Measurements from ENCODE around the gene CNTNAP2.

Gene CNTNAP2

DNA sequence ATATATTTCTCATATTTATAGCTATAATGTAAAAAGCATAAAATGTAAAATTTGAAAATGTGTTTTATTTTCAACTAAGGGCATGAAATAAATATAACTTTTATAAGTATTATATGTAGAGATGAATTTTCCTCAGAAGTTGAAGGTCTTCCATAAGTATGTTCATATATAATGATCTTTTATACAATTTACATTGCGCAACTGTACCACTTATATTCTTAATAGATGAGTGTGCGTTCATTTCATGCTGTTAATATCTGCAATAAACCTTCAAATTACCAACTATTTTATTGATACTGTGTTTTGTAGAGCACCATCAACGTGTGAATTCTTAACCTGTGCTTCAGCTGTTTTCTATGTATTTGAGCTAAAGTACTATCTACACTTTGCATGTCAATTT, 285.3 kb downstream of the CNTNAP2 start:
- H3K27ac ChIP-seq (ENCODE audit: extremely low read depth, low read depth, low read length), result no peak overlapping the region
- POLR2A ChIA-PET, result no interaction called here
- no peak for TF ChIP-seq ZEB2 (tag by site-specific recombination; IDR thresholded peaks at IDR 0.05)
- TF ChIP-seq ZNF121 (tag by site-specific recombination; IDR thresholded peaks at IDR 0.05), result no peak
- TF ChIP-seq OSR2 (tag by site-specific recombination; IDR thresholded peaks at IDR 0.05), result no peak
- TF ChIP-seq, protein P1, sequence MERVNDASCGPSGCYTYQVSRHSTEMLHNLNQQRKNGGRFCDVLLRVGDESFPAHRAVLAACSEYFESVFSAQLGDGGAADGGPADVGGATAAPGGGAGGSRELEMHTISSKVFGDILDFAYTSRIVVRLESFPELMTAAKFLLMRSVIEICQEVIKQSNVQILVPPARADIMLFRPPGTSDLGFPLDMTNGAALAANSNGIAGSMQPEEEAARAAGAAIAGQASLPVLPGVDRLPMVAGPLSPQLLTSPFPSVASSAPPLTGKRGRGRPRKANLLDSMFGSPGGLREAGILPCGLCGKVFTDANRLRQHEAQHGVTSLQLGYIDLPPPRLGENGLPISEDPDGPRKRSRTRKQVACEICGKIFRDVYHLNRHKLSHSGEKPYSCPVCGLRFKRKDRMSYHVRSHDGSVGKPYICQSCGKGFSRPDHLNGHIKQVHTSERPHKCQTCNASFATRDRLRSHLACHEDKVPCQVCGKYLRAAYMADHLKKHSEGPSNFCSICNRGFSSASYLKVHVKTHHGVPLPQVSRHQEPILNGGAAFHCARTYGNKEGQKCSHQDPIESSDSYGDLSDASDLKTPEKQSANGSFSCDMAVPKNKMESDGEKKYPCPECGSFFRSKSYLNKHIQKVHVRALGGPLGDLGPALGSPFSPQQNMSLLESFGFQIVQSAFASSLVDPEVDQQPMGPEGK (tag by site-specific recombination; IDR thresholded peaks at IDR 0.05), result no peak
- no peak for TF ChIP-seq KLF1 (tag by site-specific recombination; IDR thresholded peaks at IDR 0.05)
- TF ChIP-seq ZNF350 (tag by site-specific recombination; IDR thresholded peaks at IDR 0.05), result no peak
- TF ChIP-seq ZSCAN16 (tag by site-specific recombination; IDR thresholded peaks at IDR 0.05), result no peak
- TF ChIP-seq, protein P2, sequence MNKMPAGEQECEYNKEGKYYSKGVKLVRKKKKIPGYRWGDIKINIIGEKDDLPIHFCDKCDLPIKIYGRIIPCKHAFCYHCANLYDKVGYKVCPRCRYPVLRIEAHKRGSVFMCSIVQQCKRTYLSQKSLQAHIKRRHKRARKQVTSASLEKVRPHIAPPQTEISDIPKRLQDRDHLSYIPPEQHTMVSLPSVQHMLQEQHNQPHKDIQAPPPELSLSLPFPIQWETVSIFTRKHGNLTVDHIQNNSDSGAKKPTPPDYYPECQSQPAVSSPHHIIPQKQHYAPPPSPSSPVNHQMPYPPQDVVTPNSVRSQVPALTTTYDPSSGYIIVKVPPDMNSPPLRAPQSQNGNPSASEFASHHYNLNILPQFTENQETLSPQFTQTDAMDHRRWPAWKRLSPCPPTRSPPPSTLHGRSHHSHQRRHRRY (tag by site-specific recombination; IDR thresholded peaks at IDR 0.05), result no peak
- TF ChIP-seq ZNF184 (tag by site-specific recombination; IDR thresholded peaks at IDR 0.05), result no peak
- TF ChIP-seq ZNF658 (tag by site-specific recombination; IDR thresholded peaks at IDR 0.05), result no peak
- TF ChIP-seq, protein P3, sequence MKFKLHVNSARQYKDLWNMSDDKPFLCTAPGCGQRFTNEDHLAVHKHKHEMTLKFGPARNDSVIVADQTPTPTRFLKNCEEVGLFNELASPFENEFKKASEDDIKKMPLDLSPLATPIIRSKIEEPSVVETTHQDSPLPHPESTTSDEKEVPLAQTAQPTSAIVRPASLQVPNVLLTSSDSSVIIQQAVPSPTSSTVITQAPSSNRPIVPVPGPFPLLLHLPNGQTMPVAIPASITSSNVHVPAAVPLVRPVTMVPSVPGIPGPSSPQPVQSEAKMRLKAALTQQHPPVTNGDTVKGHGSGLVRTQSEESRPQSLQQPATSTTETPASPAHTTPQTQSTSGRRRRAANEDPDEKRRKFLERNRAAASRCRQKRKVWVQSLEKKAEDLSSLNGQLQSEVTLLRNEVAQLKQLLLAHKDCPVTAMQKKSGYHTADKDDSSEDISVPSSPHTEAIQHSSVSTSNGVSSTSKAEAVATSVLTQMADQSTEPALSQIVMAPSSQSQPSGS (tag by site-specific recombination; IDR thresholded peaks at IDR 0.05; ENCODE audit: low read depth), result no peak
- no peak for TF ChIP-seq ZBTB17 (tag by site-specific recombination; IDR thresholded peaks at IDR 0.05)
- no peak for TF ChIP-seq MYNN (tag by site-specific recombination; IDR thresholded peaks at IDR 0.05; ENCODE audit: borderline replicate concordance)
- no peak for TF ChIP-seq ZNF416 (tag by site-specific recombination; IDR thresholded peaks at IDR 0.05)
- no peak for TF ChIP-seq ZNF629 (tag by site-specific recombination; IDR thresholded peaks at IDR 0.05)
- no peak for TF ChIP-seq ZNF132 (tag by site-specific recombination; IDR thresholded peaks at IDR 0.05; ENCODE audit: borderline replicate concordance)
- TF ChIP-seq, protein P4, sequence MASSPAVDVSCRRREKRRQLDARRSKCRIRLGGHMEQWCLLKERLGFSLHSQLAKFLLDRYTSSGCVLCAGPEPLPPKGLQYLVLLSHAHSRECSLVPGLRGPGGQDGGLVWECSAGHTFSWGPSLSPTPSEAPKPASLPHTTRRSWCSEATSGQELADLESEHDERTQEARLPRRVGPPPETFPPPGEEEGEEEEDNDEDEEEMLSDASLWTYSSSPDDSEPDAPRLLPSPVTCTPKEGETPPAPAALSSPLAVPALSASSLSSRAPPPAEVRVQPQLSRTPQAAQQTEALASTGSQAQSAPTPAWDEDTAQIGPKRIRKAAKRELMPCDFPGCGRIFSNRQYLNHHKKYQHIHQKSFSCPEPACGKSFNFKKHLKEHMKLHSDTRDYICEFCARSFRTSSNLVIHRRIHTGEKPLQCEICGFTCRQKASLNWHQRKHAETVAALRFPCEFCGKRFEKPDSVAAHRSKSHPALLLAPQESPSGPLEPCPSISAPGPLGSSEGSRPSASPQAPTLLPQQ (tag by site-specific recombination; IDR thresholded peaks at IDR 0.05), result no peak

DNA sequence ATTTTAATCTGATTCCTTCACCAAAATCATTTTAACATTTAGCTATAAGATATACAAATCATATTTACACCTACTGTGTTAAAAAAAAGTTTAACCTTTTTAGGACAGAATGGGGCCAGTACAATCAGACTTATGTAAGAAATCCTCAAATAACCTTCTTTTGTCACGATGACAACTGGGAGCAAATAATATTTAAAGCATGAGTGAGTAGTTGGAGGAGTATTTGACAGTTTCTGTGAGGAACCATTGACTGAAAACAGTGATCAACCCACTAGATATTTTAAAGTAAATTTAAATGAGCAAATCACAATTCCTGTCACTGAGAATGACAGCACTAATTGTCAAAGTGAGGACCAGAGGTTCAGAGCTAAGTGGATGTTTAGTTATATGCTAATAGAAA, 289.1 kb downstream of the CNTNAP2 start:
- H3K36me3 ChIP-seq (ENCODE audit: control insufficient read depth in 2 of 2, insufficient read depth in 1 of 2, low read length in 2 of 2), result no peaks in the 10 kb centered on the region
- no peaks in the 10 kb centered on the region for H3K4me1 ChIP-seq (ENCODE audit: control insufficient read depth, insufficient read depth, low read length)
- no peak overlapping the region for H3K27ac ChIP-seq (ENCODE audit: extremely low read depth, low read depth, low read length)
- ChIA-PET CTCF (interaction anchor here (1.1 kb wide), 1 partner anchor 35 kb away, joined by 3 read pairs; no protein-coding TSS in a partner anchor), POLR2A (no interaction called here)
- H3K4me3 ChIP-seq (ENCODE audit: low read depth, low read length), result no peak overlapping the region
- H3K9me3 ChIP-seq (ENCODE audit: control insufficient read depth, insufficient read depth, low read depth, low read length), result no peaks in the 10 kb centered on the region
- TF ChIP-seq SP3 (tag by site-specific recombination; IDR thresholded peaks at IDR 0.05) (no peak), SETDB1 (IDR thresholded peaks at IDR 0.05; ENCODE audit: insufficient read length, low read length) (no peak), YY2 (tag by site-specific recombination; IDR thresholded peaks at IDR 0.05) (no peak), PRDM1 (tag by site-specific recombination; IDR thresholded peaks at IDR 0.05) (no peak), KLF1 (tag by site-specific recombination; IDR thresholded peaks at IDR 0.05) (no peak), ZNF221 (tag by site-specific recombination; IDR thresholded peaks at IDR 0.05; ENCODE audit: borderline replicate concordance) (no peak), ZNF19 (tag by site-specific recombination; IDR thresholded peaks at IDR 0.05; ENCODE audit: low read depth) (no peak), ZNF501 (tag by site-specific recombination; IDR thresholded peaks at IDR 0.05) (no peak)
- TF ChIP-seq, protein P5, sequence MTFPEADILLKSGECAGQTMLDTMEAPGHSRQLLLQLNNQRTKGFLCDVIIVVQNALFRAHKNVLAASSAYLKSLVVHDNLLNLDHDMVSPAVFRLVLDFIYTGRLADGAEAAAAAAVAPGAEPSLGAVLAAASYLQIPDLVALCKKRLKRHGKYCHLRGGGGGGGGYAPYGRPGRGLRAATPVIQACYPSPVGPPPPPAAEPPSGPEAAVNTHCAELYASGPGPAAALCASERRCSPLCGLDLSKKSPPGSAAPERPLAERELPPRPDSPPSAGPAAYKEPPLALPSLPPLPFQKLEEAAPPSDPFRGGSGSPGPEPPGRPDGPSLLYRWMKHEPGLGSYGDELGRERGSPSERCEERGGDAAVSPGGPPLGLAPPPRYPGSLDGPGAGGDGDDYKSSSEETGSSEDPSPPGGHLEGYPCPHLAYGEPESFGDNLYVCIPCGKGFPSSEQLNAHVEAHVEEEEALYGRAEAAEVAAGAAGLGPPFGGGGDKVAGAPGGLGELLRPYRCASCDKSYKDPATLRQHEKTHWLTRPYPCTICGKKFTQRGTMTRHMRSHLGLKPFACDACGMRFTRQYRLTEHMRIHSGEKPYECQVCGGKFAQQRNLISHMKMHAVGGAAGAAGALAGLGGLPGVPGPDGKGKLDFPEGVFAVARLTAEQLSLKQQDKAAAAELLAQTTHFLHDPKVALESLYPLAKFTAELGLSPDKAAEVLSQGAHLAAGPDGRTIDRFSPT (tag by site-specific recombination; IDR thresholded peaks at IDR 0.05), result no peak
- TF ChIP-seq, protein P6, sequence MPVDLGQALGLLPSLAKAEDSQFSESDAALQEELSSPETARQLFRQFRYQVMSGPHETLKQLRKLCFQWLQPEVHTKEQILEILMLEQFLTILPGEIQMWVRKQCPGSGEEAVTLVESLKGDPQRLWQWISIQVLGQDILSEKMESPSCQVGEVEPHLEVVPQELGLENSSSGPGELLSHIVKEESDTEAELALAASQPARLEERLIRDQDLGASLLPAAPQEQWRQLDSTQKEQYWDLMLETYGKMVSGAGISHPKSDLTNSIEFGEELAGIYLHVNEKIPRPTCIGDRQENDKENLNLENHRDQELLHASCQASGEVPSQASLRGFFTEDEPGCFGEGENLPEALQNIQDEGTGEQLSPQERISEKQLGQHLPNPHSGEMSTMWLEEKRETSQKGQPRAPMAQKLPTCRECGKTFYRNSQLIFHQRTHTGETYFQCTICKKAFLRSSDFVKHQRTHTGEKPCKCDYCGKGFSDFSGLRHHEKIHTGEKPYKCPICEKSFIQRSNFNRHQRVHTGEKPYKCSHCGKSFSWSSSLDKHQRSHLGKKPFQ (tag by site-specific recombination; IDR thresholded peaks at IDR 0.05), result no peak

More for the DNA sequence above, 285.3 kb downstream of the CNTNAP2 start:
- H3K9me3 ChIP-seq (ENCODE audit: control insufficient read depth, insufficient read depth, low read depth, low read length), result no peaks in the 10 kb centered on the region
- H3K36me3 ChIP-seq (ENCODE audit: control insufficient read depth in 2 of 2, insufficient read depth in 1 of 2, low read length in 2 of 2), result no peaks in the 10 kb centered on the region
- CTCF ChIA-PET, result no interaction called here
- no peak overlapping the region for H3K4me3 ChIP-seq (ENCODE audit: low read depth, low read length)
- H3K4me1 ChIP-seq (ENCODE audit: control insufficient read depth, insufficient read depth, low read length), result no peaks in the 10 kb centered on the region
